Natural killer cell (primary cell): ENCODE measurements around the gene PDE11A. TPM values are rescaled to one million over a fixed set of nuclear protein-coding genes. Genes with fewer than 3 reads are reported as not detected.

Experiments used
- ATAC-seq, 3 donors: fragments of 150-1000 bp in 2 of 3; fragments of 200-7000 bp in 1 of 3; cut with Tn5 transposase; 1 replicate in 1 of 3; 2 replicates in 2 of 3; pipeline ENCODE4 v1.10.0; 2021; ENCODE audit warnings: mild to moderate bottlenecking in 2 of 3, moderate library complexity in 2 of 3
- DNase-seq, 2 donors: peaks; one replicate each; pipeline versions ENCODE4 v3.0.0 to v3.0.0-alpha.2; 2013 to 2021; ENCODE audit warnings: mixed read lengths in 1 of 2
- H3K27ac ChIP-seq: one replicate; pipeline ENCODE4 v1.5.1; 2013; ENCODE audit warnings: mild to moderate bottlenecking, low read length
- H3K27me3 ChIP-seq: one replicate; pipeline ENCODE4 v1.6.1; 2013; ENCODE audit warnings: low read length; ENCODE audit not compliant: control insufficient read depth, insufficient read depth
- H3K36me3 ChIP-seq: one replicate; pipeline ENCODE4 v1.6.1; 2013; ENCODE audit warnings: low read length; ENCODE audit not compliant: control insufficient read depth, insufficient read depth
- H3K4me1 ChIP-seq: one replicate; pipeline ENCODE4 v1.6.1; 2013; ENCODE audit warnings: low read length; ENCODE audit not compliant: control insufficient read depth, insufficient read depth
- H3K4me3 ChIP-seq: one replicate; pipeline ENCODE4 v1.5.1; 2013; ENCODE audit warnings: low read length
- H3K9me3 ChIP-seq: one replicate; pipeline ENCODE4 v1.6.1; 2013; ENCODE audit warnings: low read length; ENCODE audit not compliant: control insufficient read depth, insufficient read depth
- H3K27ac Mint-ChIP-seq, 2 donors: one replicate each; pipeline ENCODE4 v1.8.0; 2022; ENCODE audit warnings: mild to moderate bottlenecking in 2 of 2, mixed read lengths in 2 of 2, moderate library complexity in 1 of 2
- H3K27me3 Mint-ChIP-seq, 2 donors: one replicate each; pipeline ENCODE4 v1.8.0; 2022; ENCODE audit warnings: low read depth in 2 of 2, mixed read lengths in 2 of 2
- H3K36me3 Mint-ChIP-seq: one replicate; pipeline ENCODE4 v1.8.0; 2022; ENCODE audit warnings: mixed read lengths
- H3K4me1 Mint-ChIP-seq, 2 donors: one replicate each; pipeline ENCODE4 v1.8.0; 2022; ENCODE audit warnings: mixed read lengths in 2 of 2
- H3K4me3 Mint-ChIP-seq: one replicate; pipeline ENCODE4 v1.8.0; 2022; ENCODE audit warnings: mild to moderate bottlenecking, moderate library complexity, mixed read lengths
- H3K9me3 Mint-ChIP-seq, 2 donors: one replicate each; pipeline ENCODE4 v1.8.0; 2022; ENCODE audit warnings: mixed read lengths in 2 of 2
- WGBS: methylation state at CpG from one replicate; pipeline ENCODE4 v1.1.7; 2013; ENCODE audit warnings: missing lambda C conversion rate; ENCODE audit not compliant: insufficient coverage; 5-methylcytosine and 5-hydroxymethylcytosine counted together
- intact Hi-C: fragments of 100-400 bp; cut with micrococcal nuclease; formaldehyde crosslinking; loops from one replicate; pipeline ENCODE4 v1.14.2; 2022
- total RNA-seq, 4 donors: library from RNA; stranded (reverse); fragments of 120-200 nt in 1 of 4; gene quantifications; one replicate each; pipeline versions ENCODE4 v1.2.3 to v1.2.4, GENCODE V29; 2013 to 2022
- TF ChIP-seq, protein P1 (sequence below): fragments of 200-600 bp; IDR thresholded peaks from one replicate; pipeline ENCODE4 v1.8.0; 2022; ENCODE audit warnings: antibody characterized with exemption

PDE11A gene
- total RNA-seq, 3 donors from 2014 or later (not counting 1 experiment from before 2014, with no cell fraction given), result not detected

GRCh38 chr2:177666408-177666807 is 406.2 kb downstream of the PDE11A start:
- H3K27ac ChIP-seq, result no peak overlapping the region
- intact Hi-C loops, result no loop called here
- no peaks in the 10 kb centered on the region for H3K4me1 ChIP-seq
- ATAC-seq, result no peak
- no peaks in the 10 kb centered on the region for H3K4me1 Mint-ChIP-seq
- H3K4me3 Mint-ChIP-seq, result no peak overlapping the region
- no peak for DNase-seq
- no peaks in the 10 kb centered on the region for H3K27me3 ChIP-seq
- H3K4me3 ChIP-seq, result no peak overlapping the region
- no peaks in the 10 kb centered on the region for H3K9me3 ChIP-seq
- no peaks in the 10 kb centered on the region for H3K36me3 ChIP-seq
- H3K27ac Mint-ChIP-seq, result no peak overlapping the region
- no peaks in the 10 kb centered on the region for H3K9me3 Mint-ChIP-seq
- no peaks in the 10 kb centered on the region for H3K36me3 Mint-ChIP-seq
- TF ChIP-seq, protein P1, sequence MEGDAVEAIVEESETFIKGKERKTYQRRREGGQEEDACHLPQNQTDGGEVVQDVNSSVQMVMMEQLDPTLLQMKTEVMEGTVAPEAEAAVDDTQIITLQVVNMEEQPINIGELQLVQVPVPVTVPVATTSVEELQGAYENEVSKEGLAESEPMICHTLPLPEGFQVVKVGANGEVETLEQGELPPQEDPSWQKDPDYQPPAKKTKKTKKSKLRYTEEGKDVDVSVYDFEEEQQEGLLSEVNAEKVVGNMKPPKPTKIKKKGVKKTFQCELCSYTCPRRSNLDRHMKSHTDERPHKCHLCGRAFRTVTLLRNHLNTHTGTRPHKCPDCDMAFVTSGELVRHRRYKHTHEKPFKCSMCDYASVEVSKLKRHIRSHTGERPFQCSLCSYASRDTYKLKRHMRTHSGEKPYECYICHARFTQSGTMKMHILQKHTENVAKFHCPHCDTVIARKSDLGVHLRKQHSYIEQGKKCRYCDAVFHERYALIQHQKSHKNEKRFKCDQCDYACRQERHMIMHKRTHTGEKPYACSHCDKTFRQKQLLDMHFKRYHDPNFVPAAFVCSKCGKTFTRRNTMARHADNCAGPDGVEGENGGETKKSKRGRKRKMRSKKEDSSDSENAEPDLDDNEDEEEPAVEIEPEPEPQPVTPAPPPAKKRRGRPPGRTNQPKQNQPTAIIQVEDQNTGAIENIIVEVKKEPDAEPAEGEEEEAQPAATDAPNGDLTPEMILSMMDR, result no peak
- H3K27me3 Mint-ChIP-seq, result peaks cover 2 to 19% of the 10 kb centered on the region in 2 donors

- Histone ChIP-seq H3K4me3 (no peak overlapping the region), H3K9me3 (no peaks in the 10 kb centered on the region), H3K4me1 (no peaks in the 10 kb centered on the region), H3K27ac (no peak overlapping the region), H3K27me3 (no peaks in the 10 kb centered on the region), H3K36me3 (no peaks in the 10 kb centered on the region)
- Mint-ChIP-seq H3K27ac (no peak overlapping the region), H3K9me3 (no peaks in the 10 kb centered on the region), H3K4me3 (no peak overlapping the region), H3K27me3 (peaks cover 2 to 19% of the 10 kb centered on the region in 2 donors), H3K36me3 (no peaks in the 10 kb centered on the region), H3K4me1 (no peaks in the 10 kb centered on the region)
- DNase-seq (no peak), ATAC-seq (no peak)
- WGBS, result 46% methylated on average over 2 of the region's 2 CpGs
- TF ChIP-seq, protein P1, result no peak
- intact Hi-C loops, result no loop called here
These were observed 406.6 kb downstream of the PDE11A start for GRCh38 chr2:177665948-177666347.

DNA sequence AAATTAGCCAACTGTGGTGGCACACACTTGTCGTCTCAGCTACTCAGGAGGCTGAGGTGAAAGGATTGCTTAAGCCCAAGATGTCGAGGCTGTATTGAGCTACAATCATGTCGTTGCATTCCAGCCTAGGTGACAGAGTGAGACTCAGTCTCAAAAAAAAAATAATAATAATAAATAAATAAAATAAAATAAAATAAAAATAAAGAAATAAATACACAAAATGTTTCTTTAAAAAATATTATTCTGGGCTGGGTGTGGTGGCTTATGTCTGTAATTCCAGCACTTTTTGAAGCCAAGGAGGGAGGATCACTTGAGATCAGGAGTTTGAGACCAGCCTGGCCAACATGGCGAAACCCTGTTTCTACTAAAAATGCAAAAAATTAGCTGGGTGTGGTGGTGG is 407.2 kb downstream of the PDE11A start:
- intact Hi-C loops, result no loop called here
- H3K27ac Mint-ChIP-seq, result no peak overlapping the region
- no peaks in the 10 kb centered on the region for H3K4me1 ChIP-seq
- H3K27ac ChIP-seq, result no peak overlapping the region
- no peaks in the 10 kb centered on the region for H3K27me3 ChIP-seq
- H3K9me3 Mint-ChIP-seq, result no peaks in the 10 kb centered on the region
- H3K36me3 ChIP-seq, result no peaks in the 10 kb centered on the region
- WGBS, result 87% methylated on average over 3 of the region's 4 CpGs
- peaks cover 2 to 19% of the 10 kb centered on the region in 2 donors for H3K27me3 Mint-ChIP-seq
- no peaks in the 10 kb centered on the region for H3K9me3 ChIP-seq
- no peaks in the 10 kb centered on the region for H3K4me1 Mint-ChIP-seq
- H3K4me3 Mint-ChIP-seq, result no peak overlapping the region
- ATAC-seq, result no peak
- TF ChIP-seq, protein P1, result no peak
- H3K36me3 Mint-ChIP-seq, result no peaks in the 10 kb centered on the region
- H3K4me3 ChIP-seq, result no peak overlapping the region
- no peak for DNase-seq

GRCh38 chr2:177662895-177663294 is 409.7 kb downstream of the PDE11A start:
- ATAC-seq (no peak), DNase-seq (no peak)
- Mint-ChIP-seq H3K36me3 (no peaks in the 10 kb centered on the region), H3K27ac (no peak overlapping the region), H3K4me3 (no peak overlapping the region), H3K4me1 (no peaks in the 10 kb centered on the region), H3K27me3 (peaks cover 8 to 12% of the 10 kb centered on the region in 2 donors), H3K9me3 (no peaks in the 10 kb centered on the region)
- intact Hi-C loops, result no loop called here
- WGBS, result 69% methylated on average over 4 of the region's 4 CpGs
- no peaks in the 10 kb centered on the region for H3K36me3 ChIP-seq
- H3K9me3 ChIP-seq, result no peaks in the 10 kb centered on the region
- H3K27me3 ChIP-seq, result no peaks in the 10 kb centered on the region
- H3K4me3 ChIP-seq, result no peak overlapping the region
- no peak overlapping the region for H3K27ac ChIP-seq
- TF ChIP-seq, protein P1, result no peak
- no peaks in the 10 kb centered on the region for H3K4me1 ChIP-seq
